Stimulated activated CD4-positive, alpha-beta T cell treated with anti-CD3 and anti-CD28 coated beads, Interleukin-4, amount 100 ng/mL, for 24 hours (primary cell): ENCODE results near the gene GPT2.

ENCODE experiments used
- DNase-seq: peaks from one replicate; pipeline ENCODE4 v3.0.0-alpha.2; 2020

The GPT2 gene

GRCh38 chr16:46973207-46973995, 89.2 kb downstream of the GPT2 start, which contains the start of gene DNAJA2:
Gene DNAJA2, minus strand, starts transcription at chr16:46973674. Its CDS starts 102 bp downstream, at chr16:46973572.
- peak; percentile 93 for DNase-seq

GRCh38 chr16:46973996-46974324, 89.8 kb downstream of the GPT2 start:
- no peak for DNase-seq

GRCh38 chr16:46974352-46974751, 90.2 kb downstream of the GPT2 start:
- peak; percentile 20 for DNase-seq

GRCh38 chr16:46975165-46975564, 91.0 kb downstream of the GPT2 start:
- no peak for DNase-seq

GRCh38 chr16:46975908-46976470, 91.8 kb downstream of the GPT2 start:
- DNase-seq: no peak

GRCh38 chr16:46976550-46976949, 92.4 kb downstream of the GPT2 start:
- no peak for DNase-seq
